SU-DHL-6 (cell line): ENCODE data around the gene SIK2.

Source experiments
- H2AFZ ChIP-seq: fragments of 200-600 bp; sonication (generic); 2 replicates; pipeline ENCODE4 v1.6.1; 2014; ENCODE audit warnings: low read depth, mild to moderate bottlenecking, moderate library complexity, mixed read lengths, antibody characterized with exemption, low read length; ENCODE audit not compliant: severe bottlenecking
- H3F3A ChIP-seq: fragments of 200-600 bp; shearing (Covaris generic); 2 replicates; pipeline ENCODE4 v1.6.0; 2016; ENCODE audit warnings: antibody characterized with exemption, mild to moderate bottlenecking; ENCODE audit not compliant: insufficient read depth
- H3K27ac ChIP-seq: fragments of 200-600 bp; sonication (generic); 2 replicates; pipeline ENCODE4 v1.5.1; 2016; ENCODE audit warnings: low read depth, mild to moderate bottlenecking, low read length, moderate library complexity, mixed read lengths
- H3K27me3 ChIP-seq: fragments of 200-600 bp; sonication (generic), shearing (Covaris generic); 2 replicates; pipeline ENCODE4 v1.6.0; 2014; ENCODE audit warnings: mild to moderate bottlenecking, low read length
- H3K36me3 ChIP-seq: fragments of 200-600 bp; sonication (generic); 2 replicates; pipeline ENCODE4 v1.6.1; 2014; ENCODE audit warnings: mild to moderate bottlenecking, low read length, mixed read lengths
- H3K4me2 ChIP-seq: fragments of 300-600, 200-600 bp; shearing (Covaris generic), sonication (generic); 2 replicates; pipeline ENCODE4 v1.6.0; 2014; ENCODE audit warnings: low read length, low read depth, mild to moderate bottlenecking; ENCODE audit not compliant: poor library complexity, severe bottlenecking
- H3K4me3 ChIP-seq: fragments of 200-600 bp; sonication (generic); 2 replicates; pipeline ENCODE4 v1.5.1; 2014; ENCODE audit warnings: antibody characterized with exemption, low read length, mild to moderate bottlenecking, mixed read lengths; ENCODE audit not compliant: insufficient read depth, poor library complexity, severe bottlenecking
- H3K79me2 ChIP-seq: fragments of 200-600 bp; sonication (generic); 2 replicates; pipeline ENCODE4 v1.6.1; 2014; ENCODE audit warnings: mild to moderate bottlenecking, low read length, moderate library complexity; ENCODE audit not compliant: insufficient read depth
- H3K9ac ChIP-seq: fragments of 200-600 bp; sonication (generic); 2 replicates; pipeline ENCODE4 v1.7.0; 2014; ENCODE audit warnings: mild to moderate bottlenecking, low read length
- H3K9me2 ChIP-seq: fragments of 200-600 bp; sonication (generic); replicated peaks from 2 replicates; pipeline ENCODE4 v1.6.1; 2014; ENCODE audit warnings: low read length; ENCODE audit not compliant: insufficient read depth
- H3K9me3 ChIP-seq: fragments of 200-600 bp; sonication (generic); 2 replicates; pipeline ENCODE4 v1.6.1; 2014; ENCODE audit warnings: low read length, mixed read lengths; ENCODE audit not compliant: insufficient read depth
- H4K20me1 ChIP-seq: fragments of 200-600 bp; sonication (generic); 2 replicates; pipeline ENCODE4 v1.6.1; 2014; ENCODE audit warnings: low read depth, mild to moderate bottlenecking, antibody characterized with exemption, low read length, moderate library complexity, mixed read lengths
- CTCF ChIP-seq: fragments of 200-600 bp; sonication (generic); IDR thresholded peaks from one replicate; pipeline ENCODE4 v1.5.1; 2017; ENCODE audit warnings: antibody characterized with exemption, mild to moderate bottlenecking, low read length, moderate library complexity; ENCODE audit not compliant: insufficient read depth, poor library complexity, severe bottlenecking
- EZH2phosphoT487 ChIP-seq: fragments of 200-600 bp; sonication (generic), shearing (Covaris generic); conservative IDR thresholded peaks from 2 replicates; pipeline ENCODE4 v1.6.1; 2018; ENCODE audit warnings: mild to moderate bottlenecking, antibody characterized with exemption, low read length, moderate library complexity, mixed read lengths

The SIK2 gene

GRCh38 chr11:111634981-111635705 lies 32.9 kb downstream of the SIK2 start:
- Histone ChIP-seq H3K9me2 (no peaks in the 10 kb centered on the region), H3K9ac (no peak overlapping the region), H3K9me3 (no peaks in the 10 kb centered on the region), H3K36me3 (no peaks in the 10 kb centered on the region), H3F3A (no peaks in the 10 kb centered on the region), H2AFZ (no peak overlapping the region), H3K79me2 (no peaks in the 10 kb centered on the region), H3K27me3 (no peaks in the 10 kb centered on the region), H3K4me2 (no peak overlapping the region), H3K4me3 (no peak overlapping the region), H3K27ac (no peak overlapping the region), H4K20me1 (no peaks in the 10 kb centered on the region)
- TF ChIP-seq CTCF, result no peak
- no peak for TF ChIP-seq EZH2phosphoT487

GRCh38 chr11:111635706-111636045 lies 33.4 kb downstream of the SIK2 start:
- H3K4me2 ChIP-seq, result no peak overlapping the region
- H3K9ac ChIP-seq, result no peak overlapping the region
- no peaks in the 10 kb centered on the region for H3K36me3 ChIP-seq
- H3K4me3 ChIP-seq, result no peak overlapping the region
- no peaks in the 10 kb centered on the region for H3K79me2 ChIP-seq
- no peaks in the 10 kb centered on the region for H4K20me1 ChIP-seq
- TF ChIP-seq CTCF (no peak), EZH2phosphoT487 (no peak)
- H3K27me3 ChIP-seq, result no peaks in the 10 kb centered on the region
- H3K9me2 ChIP-seq, result no peaks in the 10 kb centered on the region
- no peak overlapping the region for H3K27ac ChIP-seq
- H2AFZ ChIP-seq, result no peak overlapping the region
- no peaks in the 10 kb centered on the region for H3F3A ChIP-seq
- H3K9me3 ChIP-seq, result no peaks in the 10 kb centered on the region

- Histone ChIP-seq H3K9ac (no peak overlapping the region), H3K4me2 (no peak overlapping the region), H3K9me3 (no peaks in the 10 kb centered on the region), H3F3A (no peaks in the 10 kb centered on the region), H3K4me3 (no peak overlapping the region), H3K9me2 (no peaks in the 10 kb centered on the region), H3K36me3 (no peaks in the 10 kb centered on the region), H2AFZ (no peak overlapping the region), H3K27ac (no peak overlapping the region), H3K27me3 (no peaks in the 10 kb centered on the region), H4K20me1 (no peaks in the 10 kb centered on the region), H3K79me2 (no peaks in the 10 kb centered on the region)
- TF ChIP-seq EZH2phosphoT487, result no peak
- TF ChIP-seq CTCF, result no peak
These were observed 35.6 kb downstream of the SIK2 start for GRCh38 chr11:111637885-111638284.
